HG03457 (cell line): ENCODE results near the gene PANK4.

Source experiments
- ATAC-seq: cut with Tn5 transposase; IDR thresholded peaks from one replicate; pipeline ENCODE4 v1.9.1; 2021; ENCODE audit warnings: moderate number of reproducible peaks; ENCODE audit not compliant: unreplicated experiment

PANK4 gene

DNA sequence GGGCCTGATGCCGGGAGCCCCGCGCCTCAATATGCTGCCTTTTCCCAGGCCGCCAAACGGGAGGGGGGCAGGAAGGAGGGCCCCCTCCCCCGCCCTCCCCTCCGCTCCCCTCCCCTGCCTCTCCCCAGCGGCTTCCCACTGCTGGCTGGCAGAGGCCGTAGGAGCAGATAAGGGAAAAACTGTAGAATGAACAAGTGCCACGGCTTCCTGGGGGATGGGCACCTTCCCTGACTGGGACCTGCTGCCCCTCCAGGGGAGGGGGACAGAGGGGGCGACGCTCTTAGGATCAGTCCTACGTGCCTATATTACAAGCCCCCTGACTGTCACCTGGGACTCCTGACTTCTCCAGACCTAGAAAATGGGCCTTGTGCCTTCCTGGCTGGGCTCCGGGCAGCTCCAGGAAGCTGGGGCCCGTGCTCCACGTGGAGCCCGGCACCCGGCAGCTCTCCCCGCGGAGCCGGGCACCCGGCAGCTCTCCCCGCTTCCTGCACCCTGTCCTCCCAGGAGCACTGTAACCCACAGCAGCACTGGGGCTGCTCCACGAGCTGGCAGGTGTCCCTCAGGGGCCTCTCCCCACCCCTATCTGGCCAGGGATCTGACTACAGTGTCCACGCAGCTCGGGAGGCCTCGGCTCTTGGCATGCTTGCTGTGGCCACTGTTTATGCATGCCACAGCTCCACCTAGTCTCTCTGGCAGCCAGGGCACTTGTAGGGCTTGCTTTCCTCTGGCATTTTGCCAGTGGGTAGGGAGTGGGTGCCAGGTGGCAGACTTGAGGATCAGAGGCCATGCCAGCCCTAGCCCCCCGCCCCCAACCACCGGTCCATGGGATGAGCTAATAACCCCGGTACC, 4.3 kb upstream of the PANK4 start:
- no peak for ATAC-seq

- ATAC-seq, result no peak
These were observed 3.6 kb upstream of the PANK4 start, which contains the start of gene HES5 for GRCh38 chr1:2529784-2530512. Gene HES5 (minus strand): TSS chr1:2530263. CDS start chr1:2530164, 99 bp downstream.

- ATAC-seq, result no peak
These were observed 2.8 kb upstream of the PANK4 start for GRCh38 chr1:2528966-2529783.

- no peak for ATAC-seq
These were observed 2.2 kb upstream of the PANK4 start for GRCh38 chr1:2528611-2528965.

GRCh38 chr1:2528016-2528415, 1.6 kb upstream of the PANK4 start:
- ATAC-seq, result no peak

DNA sequence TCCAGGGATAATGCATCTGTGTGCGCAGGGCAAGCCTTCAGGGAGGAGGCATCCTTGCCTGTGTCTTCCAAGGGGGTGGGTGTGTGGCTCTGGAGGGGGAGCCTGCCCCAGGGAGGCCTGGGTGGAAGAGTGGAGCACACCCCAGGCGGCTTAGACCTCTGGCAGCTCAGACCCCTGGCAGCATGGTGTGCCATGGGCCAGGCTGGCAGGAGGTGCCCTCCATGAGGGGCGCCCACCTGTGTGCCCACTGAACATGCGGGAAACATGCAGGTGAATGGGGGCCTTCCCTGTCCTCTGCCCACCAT, 1.1 kb upstream of the PANK4 start:
- ATAC-seq, result no peak

DNA sequence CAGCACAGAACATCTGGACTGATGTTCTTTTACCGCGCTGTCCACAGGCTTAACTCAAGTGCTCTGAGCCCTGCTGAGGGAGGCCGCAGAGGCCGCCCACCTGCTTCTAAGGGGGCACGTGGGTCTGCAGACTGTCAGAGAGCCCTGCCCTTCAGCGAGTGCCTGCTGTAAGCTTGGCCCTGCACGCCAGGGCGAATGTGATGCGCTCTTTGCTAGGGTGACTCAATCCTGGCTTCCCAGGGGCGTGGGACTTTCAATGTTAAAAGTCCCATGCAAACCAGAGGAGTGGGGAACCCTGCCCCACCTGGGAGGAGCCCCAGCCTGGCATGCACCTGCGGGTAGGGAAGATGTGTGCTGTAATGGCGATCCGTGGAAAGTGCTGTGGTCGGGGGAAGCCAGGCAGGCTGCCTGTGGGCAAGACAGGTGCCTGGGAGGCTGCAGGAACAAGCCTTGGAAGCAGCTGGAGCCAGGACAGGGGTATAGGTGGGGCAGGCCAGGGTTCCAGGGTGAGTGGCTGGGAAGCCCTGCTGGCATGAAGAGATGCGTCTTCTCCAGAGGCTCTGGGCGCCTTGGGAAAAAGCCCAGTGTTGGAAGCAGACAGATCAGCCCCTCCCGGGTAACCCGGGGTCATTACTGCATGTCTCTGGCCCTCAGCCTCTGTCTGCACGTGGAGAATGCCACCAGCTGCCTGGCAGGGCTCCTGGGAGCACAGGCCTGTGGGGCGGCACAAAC, 594 bp upstream of the PANK4 start:
- ATAC-seq, result peak; percentile 27

DNA sequence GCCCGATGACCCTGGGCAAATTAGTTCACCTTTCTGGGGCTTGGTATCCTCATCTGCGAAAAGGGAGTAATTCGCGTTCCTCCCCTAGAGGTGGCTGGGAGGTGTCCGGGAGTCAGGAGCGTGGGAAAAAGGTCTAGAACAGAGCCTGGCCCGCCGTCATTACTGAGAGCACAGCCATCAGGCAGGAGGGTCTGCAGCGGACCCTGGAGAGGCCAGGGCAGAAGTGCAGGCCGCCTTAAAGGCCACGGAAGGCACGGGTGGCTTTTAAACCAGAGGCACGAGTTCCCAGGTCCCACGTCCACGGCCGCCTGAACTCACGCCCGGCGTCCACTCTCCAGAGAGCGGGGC, 850 bp downstream of the PANK4 start:
- no peak for ATAC-seq

- no peak for ATAC-seq
These were observed 2.3 kb downstream of the PANK4 start for GRCh38 chr1:2523891-2524609.

DNA sequence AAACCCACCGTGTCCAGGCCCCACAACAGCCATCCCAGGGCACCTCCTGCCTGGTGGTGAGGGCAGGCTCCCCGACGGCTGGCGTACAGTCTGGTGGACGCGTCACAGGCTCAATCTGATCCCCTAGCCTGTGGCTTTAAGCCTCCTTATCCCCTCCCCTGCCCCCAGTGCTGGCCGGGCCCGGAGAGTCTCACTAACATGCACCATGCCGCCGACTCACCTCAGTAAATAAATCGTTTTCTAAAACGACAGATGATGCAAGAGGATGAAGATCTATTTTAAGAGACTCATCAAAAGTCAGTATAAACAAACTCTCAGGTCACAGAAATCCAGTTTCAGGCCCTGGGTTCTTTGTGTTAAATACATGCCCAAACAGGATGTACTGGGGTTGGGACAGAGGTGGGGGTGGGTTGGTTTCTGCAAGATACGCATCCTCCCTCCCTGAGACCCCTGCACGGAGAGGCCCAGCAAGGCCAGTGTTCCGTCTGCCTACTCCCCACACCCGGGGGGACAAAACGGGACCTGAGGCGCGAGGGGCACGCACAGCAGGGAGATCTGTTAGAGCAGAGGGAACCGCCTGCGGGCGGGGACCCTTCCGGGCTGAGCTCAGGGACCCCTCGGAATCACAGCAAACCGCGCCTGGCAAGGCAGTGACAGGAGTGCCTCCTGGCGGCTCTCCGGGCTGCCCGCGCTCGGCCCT, 3.1 kb downstream of the PANK4 start:
- no peak for ATAC-seq

GRCh38 chr1:2522230-2522629, 4.2 kb downstream of the PANK4 start:
- ATAC-seq, result no peak

GRCh38 chr1:2520806-2521205, 5.6 kb downstream of the PANK4 start:
- ATAC-seq, result no peak

DNA sequence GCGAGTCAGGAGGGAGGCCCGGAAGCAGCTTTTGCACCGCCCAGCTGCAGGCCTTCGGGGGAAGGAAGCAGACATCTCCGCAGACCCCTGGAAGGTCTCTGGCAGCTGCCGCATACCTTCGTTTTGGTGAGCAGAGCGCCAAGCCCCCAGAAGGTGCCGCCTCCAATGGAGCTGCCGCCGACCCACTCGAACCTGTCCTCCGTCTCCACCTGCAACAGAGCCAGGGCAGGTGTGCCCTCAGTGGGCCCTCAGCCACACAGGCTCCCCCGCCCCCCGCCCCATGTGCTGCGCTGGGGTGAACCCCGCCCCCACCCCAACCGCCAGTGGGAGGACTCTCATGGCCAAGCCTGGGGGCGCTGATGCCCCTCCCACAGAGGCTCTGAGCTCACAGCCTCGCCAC, 6.2 kb downstream of the PANK4 start:
- no peak for ATAC-seq

DNA sequence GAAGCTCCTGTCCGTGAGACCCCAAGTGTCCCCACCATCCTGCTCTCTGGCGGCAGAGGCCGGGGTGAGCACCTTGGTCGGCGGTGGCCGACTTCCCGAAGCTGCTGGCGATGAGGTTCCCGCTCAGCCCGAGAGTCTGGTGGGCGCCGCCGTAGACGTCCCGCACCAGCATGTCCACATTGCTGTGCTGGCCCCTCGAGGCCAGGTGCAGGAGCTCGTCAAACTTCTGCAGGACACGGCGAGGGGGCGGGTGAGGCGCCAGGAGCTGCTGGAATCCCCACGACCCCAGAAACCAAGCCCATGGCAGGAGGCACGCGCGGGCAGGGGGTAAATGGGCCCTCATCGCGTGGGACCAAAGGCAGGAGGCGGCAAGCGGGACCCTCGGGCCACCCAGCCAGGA, 6.7 kb downstream of the PANK4 start:
- no peak for ATAC-seq

DNA sequence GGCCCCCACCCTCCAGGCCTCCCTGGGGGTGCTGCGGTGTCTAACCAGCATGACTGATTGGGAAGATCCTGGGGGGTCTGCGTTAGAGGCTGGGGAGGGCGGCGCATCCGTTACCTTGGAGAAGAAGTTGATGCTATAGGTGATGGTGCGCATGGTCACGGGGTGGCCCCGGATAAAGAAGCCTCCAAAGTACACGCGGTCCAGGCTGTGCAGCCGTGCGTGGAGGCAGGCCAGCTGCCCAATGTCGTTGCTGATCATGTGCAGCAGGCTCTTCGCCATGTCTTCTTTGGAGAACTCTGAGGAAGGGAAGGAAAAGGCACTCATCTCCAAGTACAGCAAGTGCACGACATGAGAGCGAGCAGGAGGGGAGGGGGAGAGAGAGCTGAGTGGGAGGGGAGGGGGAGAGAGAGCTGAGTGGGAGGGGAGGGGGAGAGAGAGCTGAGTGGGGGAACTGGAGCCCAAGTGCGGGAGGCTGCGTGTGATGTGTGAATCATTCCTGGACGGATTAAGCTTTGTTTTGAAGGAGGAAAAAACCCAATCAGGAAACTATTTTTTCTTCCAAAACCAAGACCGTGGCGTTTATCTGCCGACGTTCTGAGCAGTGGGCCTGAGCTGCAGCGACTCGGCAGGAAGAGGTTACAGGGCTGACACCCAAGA, 7.2 kb downstream of the PANK4 start:
- ATAC-seq, result no peak

GRCh38 chr1:2518528-2518927, 7.9 kb downstream of the PANK4 start:
- ATAC-seq, result no peak

GRCh38 chr1:2517966-2518365, 8.4 kb downstream of the PANK4 start:
- ATAC-seq, result no peak

- no peak for ATAC-seq
These were observed 9.4 kb downstream of the PANK4 start for GRCh38 chr1:2516946-2517345.

DNA sequence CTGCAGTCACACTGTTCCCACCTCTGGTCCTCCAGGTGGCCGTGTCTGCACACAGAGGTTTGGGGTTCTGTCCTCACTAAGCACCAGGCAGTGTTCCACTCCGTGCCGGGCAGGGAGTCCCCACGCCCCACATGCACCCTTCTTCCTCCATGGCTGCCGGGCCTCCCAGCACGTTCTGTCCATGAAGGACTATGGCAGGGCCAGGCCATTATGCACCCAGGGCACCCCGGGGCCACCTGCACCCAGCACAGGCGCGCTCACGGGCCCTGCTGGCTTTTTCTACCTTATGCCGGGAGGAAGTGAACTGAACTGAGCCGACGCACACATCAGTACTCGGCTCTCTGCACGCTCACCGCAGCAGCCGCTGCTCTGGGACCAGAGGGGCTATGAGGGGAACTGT, 10.3 kb downstream of the PANK4 start:
- ATAC-seq, result no peak

- ATAC-seq, result no peak
These were observed 10.7 kb downstream of the PANK4 start for GRCh38 chr1:2515763-2516080.
